Thoracic aorta (tissue), 2 donors: ENCODE data around the gene SLC36A4. TPM values are rescaled to one million over a fixed set of nuclear protein-coding genes. Genes with fewer than 3 reads are reported as not detected.

ENCODE experiments used
- ATAC-seq: fragments of 150-250 bp; one replicate; pipeline ENCODE4 v1.8.0; 2017; ENCODE audit warnings: low read depth; ENCODE audit not compliant: insufficient number of reproducible peaks, low FRiP score
- DNase-seq: peaks from one replicate; pipeline ENCODE4 v3.0.0-alpha.2; 2020; ENCODE audit warnings: low spot score
- H3K27ac ChIP-seq, 2 donors: fragments of 200-600 bp; sonication (generic); 1 replicate in 1 of 2; 2 replicates in 1 of 2; pipeline ENCODE4 v1.5.1; 2016; ENCODE audit warnings: mild to moderate bottlenecking in 2 of 2, moderate library complexity in 2 of 2
- H3K27me3 ChIP-seq: fragments of 200-600 bp; sonication (generic); replicated peaks from 2 replicates; pipeline ENCODE4 v1.6.0; 2016; ENCODE audit warnings: mild to moderate bottlenecking; ENCODE audit not compliant: insufficient read depth
- H3K36me3 ChIP-seq: fragments of 200-600 bp; sonication (generic); one replicate; pipeline ENCODE4 v1.5.1; 2016
- H3K4me1 ChIP-seq, 2 donors: fragments of 200-600 bp; sonication (generic); 1 replicate in 1 of 2; 2 replicates in 1 of 2; pipeline versions ENCODE4 v1.5.1 to v1.6.0; 2016; ENCODE audit warnings: low read depth in 2 of 2, mild to moderate bottlenecking in 1 of 2; ENCODE audit not compliant: control insufficient read depth in 1 of 2
- H3K4me3 ChIP-seq: fragments of 200-600 bp; sonication (generic); 2 replicates; pipeline ENCODE4 v1.5.1; 2016; ENCODE audit warnings: mild to moderate bottlenecking
- H3K9me3 ChIP-seq: fragments of 200-600 bp; sonication (generic); 2 replicates; pipeline ENCODE4 v1.5.1; 2016
- CTCF ChIP-seq: fragments of 200-600 bp; sonication (generic); IDR thresholded peaks from one replicate; pipeline ENCODE4 v1.5.1; 2019; ENCODE audit warnings: antibody characterized with exemption
- total RNA-seq, 2 donors: library from RNA; depleted of rRNA; stranded (reverse); fragments of >200 nt; gene quantifications; one replicate each; pipeline versions ENCODE4 v1.1.0 to v1.2.3, GENCODE V29; 2016

SLC36A4 gene
- total RNA-seq, 2 donors from 2014 or later = 8.5 to 27.2 TPM

- peaks cover 4% of the 10 kb centered on the region for H3K9me3 ChIP-seq
- H3K27me3 ChIP-seq = no peaks in the 10 kb centered on the region
- no peak overlapping the region for H3K27ac ChIP-seq
- ATAC-seq = no peak
- no peaks in the 10 kb centered on the region for H3K4me1 ChIP-seq
- H3K4me3 ChIP-seq = no peak overlapping the region
- no peak for DNase-seq
- no peak for TF ChIP-seq CTCF
- H3K36me3 ChIP-seq = no peaks in the 10 kb centered on the region
Observed at GRCh38 chr11:93209466-93209865, 11.7 kb upstream of the SLC36A4 start.

GRCh38 chr11:93208663-93209270, 11.0 kb upstream of the SLC36A4 start:
- H3K9me3 ChIP-seq = peaks cover 4% of the 10 kb centered on the region
- no peaks in the 10 kb centered on the region for H3K36me3 ChIP-seq
- H3K27ac ChIP-seq = no peak overlapping the region
- H3K4me1 ChIP-seq = no peaks in the 10 kb centered on the region
- H3K27me3 ChIP-seq = no peaks in the 10 kb centered on the region
- ATAC-seq (no peak), DNase-seq (no peak)
- H3K4me3 ChIP-seq = no peak overlapping the region
- no peak for TF ChIP-seq CTCF

- peaks cover 0 to 11% of the 10 kb centered on the region in 2 donors for H3K4me1 ChIP-seq
- H3K9me3 ChIP-seq = no peaks in the 10 kb centered on the region
- no peak overlapping the region for H3K27ac ChIP-seq
- DNase-seq = no peak
- ATAC-seq = no peak
- H3K27me3 ChIP-seq = no peaks in the 10 kb centered on the region
- no peaks in the 10 kb centered on the region for H3K36me3 ChIP-seq
- H3K4me3 ChIP-seq = no peak overlapping the region
- no peak for TF ChIP-seq CTCF
Observed at GRCh38 chr11:93199616-93200015, 1.8 kb upstream of the SLC36A4 start.

GRCh38 chr11:93198215-93198845, 539 bp upstream of the SLC36A4 start:
- no peak for ATAC-seq

More at GRCh38 chr11:93198215-93198845, 539 bp upstream of the SLC36A4 start:
- TF ChIP-seq CTCF = no peak
- Histone ChIP-seq H3K36me3 (no peaks in the 10 kb centered on the region), H3K27ac (peak overlapping the region; percentile 87 to 95), H3K27me3 (no peaks in the 10 kb centered on the region), H3K4me1 (peaks cover 0 to 11% of the 10 kb centered on the region in 2 donors), H3K9me3 (no peaks in the 10 kb centered on the region), H3K4me3 (peak overlapping the region; percentile 85)
- no peak for DNase-seq
